Mucosa of rectum (tissue), 2 donors: ENCODE data around the gene TEKT5.
A peak's percentile ranks its signal among the peaks of the same experiment; 100 is the strongest.

ENCODE experiments used
- H3K27ac ChIP-seq, 2 donors: one replicate each; pipeline ENCODE4 v1.7.0; 2013; ENCODE audit warnings: inconsistent platforms in 2 of 2, low read depth in 2 of 2, low read length in 2 of 2
- H3K27me3 ChIP-seq, 2 donors: one replicate each; pipeline ENCODE4 v1.7.0; 2013; ENCODE audit warnings: low read length in 2 of 2; ENCODE audit not compliant: control insufficient read depth in 2 of 2, insufficient read depth in 2 of 2
- H3K36me3 ChIP-seq, 2 donors: one replicate each; pipeline ENCODE4 v1.7.0; 2013; ENCODE audit warnings: low read length in 2 of 2; ENCODE audit not compliant: control insufficient read depth in 2 of 2, insufficient read depth in 2 of 2
- H3K4me1 ChIP-seq, 2 donors: one replicate each; pipeline ENCODE4 v1.7.0; 2013; ENCODE audit warnings: low read length in 2 of 2, mild to moderate bottlenecking in 1 of 2; ENCODE audit not compliant: control insufficient read depth in 2 of 2, insufficient read depth in 2 of 2
- H3K4me3 ChIP-seq, 2 donors: one replicate each; pipeline ENCODE4 v1.7.0; 2013; ENCODE audit warnings: low read length in 2 of 2
- H3K9ac ChIP-seq, 2 donors: one replicate each; pipeline ENCODE4 v1.7.0; 2013; ENCODE audit warnings: low read length in 2 of 2, low read depth in 1 of 2, mild to moderate bottlenecking in 1 of 2
- H3K9me3 ChIP-seq, 2 donors: one replicate each; pipeline ENCODE4 v1.7.0; 2013; ENCODE audit warnings: low read length in 2 of 2; ENCODE audit not compliant: control insufficient read depth in 2 of 2
- donor health status: healthy.
- donor health status: Normal muscosa, but diverticular disease.

The TEKT5 gene

GRCh38 chr16:10662212-10662611 lies 32.5 kb downstream of the TEKT5 start:
- no peaks in the 10 kb centered on the region for H3K36me3 ChIP-seq
- no peaks in the 10 kb centered on the region for H3K4me1 ChIP-seq
- no peak overlapping the region for H3K27ac ChIP-seq
- no peaks in the 10 kb centered on the region for H3K9me3 ChIP-seq
- H3K27me3 ChIP-seq, result no peaks in the 10 kb centered on the region
- H3K9ac ChIP-seq, result no peak overlapping the region
- H3K4me3 ChIP-seq, result no peak overlapping the region

DNA sequence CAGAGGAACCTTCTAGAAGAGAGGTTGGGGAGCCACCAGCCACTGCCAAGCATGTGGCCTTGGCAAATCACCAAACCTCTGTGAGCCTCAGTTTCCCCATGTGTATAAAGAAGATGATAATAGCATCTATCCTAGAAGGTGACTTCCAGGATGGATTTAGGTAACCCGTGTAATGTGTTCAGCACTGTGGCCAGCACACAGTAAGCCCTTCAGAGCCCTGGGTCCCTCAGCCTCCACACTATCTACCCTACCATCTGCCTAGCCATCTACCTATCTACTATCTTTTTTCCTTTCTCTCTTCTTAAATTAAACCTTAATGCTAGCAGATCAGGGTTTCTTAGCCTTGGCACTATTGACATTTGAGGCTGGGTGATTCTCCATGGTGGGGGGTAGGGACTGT lies 33.0 kb downstream of the TEKT5 start:
- Histone ChIP-seq H3K9me3 (no peaks in the 10 kb centered on the region), H3K9ac (no peak overlapping the region), H3K27me3 (no peaks in the 10 kb centered on the region), H3K36me3 (no peaks in the 10 kb centered on the region), H3K4me1 (no peaks in the 10 kb centered on the region), H3K27ac (no peak overlapping the region), H3K4me3 (no peak overlapping the region)

DNA sequence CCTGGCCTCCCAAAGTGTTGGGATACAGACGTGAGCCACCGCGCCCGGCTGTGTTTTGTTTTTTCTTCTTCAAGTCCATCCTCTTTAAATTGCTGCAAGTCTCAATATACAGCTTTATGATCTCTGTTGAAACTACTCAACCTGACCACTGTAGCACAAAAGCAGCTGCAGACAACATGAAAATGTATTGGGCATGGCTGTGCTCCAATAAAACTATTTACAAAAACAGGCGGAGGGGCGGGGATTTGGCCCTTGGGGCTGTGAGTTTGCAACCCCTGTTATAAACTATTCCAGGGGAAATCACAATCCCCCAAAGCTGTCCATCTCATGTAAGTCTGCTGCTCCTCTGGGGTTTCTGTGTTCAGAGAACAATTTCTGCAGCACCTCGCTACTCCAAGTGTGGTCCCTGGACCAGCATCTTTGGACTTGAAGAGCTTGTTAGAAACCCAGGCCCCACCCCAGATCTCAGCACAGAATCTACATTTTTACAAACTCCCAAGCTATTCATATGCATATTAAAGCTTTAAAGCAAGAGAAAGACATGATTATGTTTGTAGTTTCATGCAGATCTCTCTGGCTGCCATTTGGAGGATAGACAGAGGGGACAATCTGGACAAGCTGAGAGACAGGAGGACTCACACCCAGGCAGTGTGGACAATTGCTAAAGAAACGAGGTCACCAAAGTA lies 33.6 kb downstream of the TEKT5 start:
- Histone ChIP-seq H3K36me3 (no peaks in the 10 kb centered on the region), H3K27me3 (no peaks in the 10 kb centered on the region), H3K9me3 (no peaks in the 10 kb centered on the region), H3K9ac (no peak overlapping the region), H3K4me1 (no peaks in the 10 kb centered on the region), H3K27ac (no peak overlapping the region), H3K4me3 (no peak overlapping the region)

GRCh38 chr16:10658943-10659342 lies 35.8 kb downstream of the TEKT5 start:
- no peaks in the 10 kb centered on the region for H3K4me1 ChIP-seq
- H3K4me3 ChIP-seq, result no peak overlapping the region
- no peak overlapping the region for H3K9ac ChIP-seq
- H3K27ac ChIP-seq, result no peak overlapping the region
- no peaks in the 10 kb centered on the region for H3K36me3 ChIP-seq
- H3K9me3 ChIP-seq, result no peaks in the 10 kb centered on the region
- no peaks in the 10 kb centered on the region for H3K27me3 ChIP-seq

- Histone ChIP-seq H3K27ac (no peak overlapping the region), H3K9ac (no peak overlapping the region), H3K4me1 (peaks cover 0 to 5% of the 10 kb centered on the region in 2 donors), H3K27me3 (no peaks in the 10 kb centered on the region), H3K4me3 (no peak overlapping the region), H3K36me3 (no peaks in the 10 kb centered on the region), H3K9me3 (no peaks in the 10 kb centered on the region)
Measured at GRCh38 chr16:10657925-10658324, 36.8 kb downstream of the TEKT5 start.

GRCh38 chr16:10656618-10657017 lies 38.1 kb downstream of the TEKT5 start:
- Histone ChIP-seq H3K4me3 (no peak overlapping the region), H3K9me3 (no peaks in the 10 kb centered on the region), H3K4me1 (peaks cover 0 to 14% of the 10 kb centered on the region in 2 donors), H3K9ac (no peak overlapping the region), H3K27me3 (no peaks in the 10 kb centered on the region), H3K36me3 (no peaks in the 10 kb centered on the region), H3K27ac (no peak overlapping the region)

DNA sequence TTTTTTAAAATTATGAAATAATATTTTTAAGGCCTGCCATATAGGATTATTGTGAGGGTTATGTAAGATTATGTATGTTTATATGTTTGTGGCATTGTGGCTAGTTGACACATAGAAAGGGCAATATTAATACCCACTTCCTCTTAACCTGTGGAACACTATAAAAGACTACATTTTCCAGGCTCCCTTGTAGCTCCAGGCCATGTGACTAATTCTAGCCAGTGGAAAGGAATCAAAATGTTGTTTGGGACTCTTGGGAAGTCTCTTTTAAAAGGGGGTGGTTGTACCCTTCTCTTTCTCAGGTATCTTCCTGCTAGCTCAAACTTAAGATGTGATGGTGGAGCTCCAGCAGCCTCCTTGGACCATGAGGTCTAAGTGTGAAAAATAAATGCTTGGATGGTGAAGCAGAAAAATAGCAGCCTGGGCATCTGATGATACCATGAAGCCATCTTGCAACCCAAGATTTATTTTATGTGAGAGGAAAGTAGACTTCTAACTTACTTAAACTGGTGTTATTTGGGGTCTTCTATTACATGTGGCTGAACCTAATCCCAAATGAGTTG lies 39.2 kb downstream of the TEKT5 start:
- H3K4me3 ChIP-seq, result no peak overlapping the region
- no peak overlapping the region for H3K9ac ChIP-seq
- H3K36me3 ChIP-seq, result no peaks in the 10 kb centered on the region
- peaks cover 0 to 14% of the 10 kb centered on the region in 2 donors for H3K4me1 ChIP-seq
- no peaks in the 10 kb centered on the region for H3K27me3 ChIP-seq
- no peaks in the 10 kb centered on the region for H3K9me3 ChIP-seq
- no peak overlapping the region for H3K27ac ChIP-seq

- no peaks in the 10 kb centered on the region for H3K27me3 ChIP-seq
- no peak overlapping the region for H3K9ac ChIP-seq
- H3K4me1 ChIP-seq, result peaks cover 0 to 14% of the 10 kb centered on the region in 2 donors
- no peaks in the 10 kb centered on the region for H3K9me3 ChIP-seq
- H3K36me3 ChIP-seq, result no peaks in the 10 kb centered on the region
- H3K27ac ChIP-seq, result no peak overlapping the region
- H3K4me3 ChIP-seq, result no peak overlapping the region
Measured at GRCh38 chr16:10654592-10655414, 39.9 kb downstream of the TEKT5 start.

- Histone ChIP-seq H3K27ac (peak overlapping the region; percentile 71 to 80), H3K9me3 (no peaks in the 10 kb centered on the region), H3K4me3 (no peak overlapping the region), H3K36me3 (no peaks in the 10 kb centered on the region), H3K27me3 (no peaks in the 10 kb centered on the region), H3K9ac (peak overlapping the region in 1 of 2 donors; percentile 53), H3K4me1 (peaks cover 0 to 15% of the 10 kb centered on the region in 2 donors)
Measured at GRCh38 chr16:10652730-10653590, 41.8 kb downstream of the TEKT5 start.
